Spleen (tissue), 7 donors: ENCODE data around the gene KDM4B.

ENCODE experiments used
- CTCF ChIP-seq, 11 experiments: fragments of 200-600 bp in 7 of 11; fragments of 450-650 bp in 4 of 11; sonication (generic) in 4 of 11; IDR thresholded peaks in 8 of 11; conservative IDR thresholded peaks in 3 of 11; 1 replicate in 7 of 11; 2 replicates in 4 of 11; pipeline versions ENCODE4 v1.4.0 to v1.8.0; 2016 to 2021; ENCODE audit warnings: antibody characterized with exemption in 11 of 11, inconsistent platforms in 4 of 11, mild to moderate bottlenecking in 1 of 11
- POLR2A ChIP-seq, 3 donors: fragments of 450-650 bp; IDR thresholded peaks; one replicate each; pipeline ENCODE4 v1.5.1; 2017; ENCODE audit warnings: antibody characterized with exemption in 3 of 3, mild to moderate bottlenecking in 1 of 3
- POLR2AphosphoS5 ChIP-seq, 3 donors: sonication (generic); formaldehyde crosslinking; IDR thresholded peaks; one replicate each; pipeline ENCODE4 v1.5.1; 2017; ENCODE audit warnings: antibody characterized with exemption in 3 of 3
- donor health status: DM: no; HTN: no; CAD: no; lungs with moderate emphysema.
- donor health status: DM: no; HTN: no; CAD: no.
- donor health status: DM: no; HTN: no; CAD: no.

- no peak for TF ChIP-seq CTCF (IDR thresholded peaks at IDR 0.05 in 8 of 11, conservative IDR thresholded peaks at IDR 0.05 in 3 of 11)
- TF ChIP-seq POLR2AphosphoS5 (IDR thresholded peaks at IDR 0.05) = no peak
- no peak for TF ChIP-seq POLR2A (IDR thresholded peaks at IDR 0.05)
These were observed 59.4 kb downstream of the KDM4B start for GRCh38 chr19:5028229-5028886.
